DMS79 treated with DMSO at 0.1 percent for 48 hours (cell line): ENCODE data around the gene TESMIN.

ENCODE experiments used
- DNase-seq: peaks from one replicate; lab custom pipeline; 2025; lab: John Stamatoyannopoulos, UW

TESMIN gene

DNA sequence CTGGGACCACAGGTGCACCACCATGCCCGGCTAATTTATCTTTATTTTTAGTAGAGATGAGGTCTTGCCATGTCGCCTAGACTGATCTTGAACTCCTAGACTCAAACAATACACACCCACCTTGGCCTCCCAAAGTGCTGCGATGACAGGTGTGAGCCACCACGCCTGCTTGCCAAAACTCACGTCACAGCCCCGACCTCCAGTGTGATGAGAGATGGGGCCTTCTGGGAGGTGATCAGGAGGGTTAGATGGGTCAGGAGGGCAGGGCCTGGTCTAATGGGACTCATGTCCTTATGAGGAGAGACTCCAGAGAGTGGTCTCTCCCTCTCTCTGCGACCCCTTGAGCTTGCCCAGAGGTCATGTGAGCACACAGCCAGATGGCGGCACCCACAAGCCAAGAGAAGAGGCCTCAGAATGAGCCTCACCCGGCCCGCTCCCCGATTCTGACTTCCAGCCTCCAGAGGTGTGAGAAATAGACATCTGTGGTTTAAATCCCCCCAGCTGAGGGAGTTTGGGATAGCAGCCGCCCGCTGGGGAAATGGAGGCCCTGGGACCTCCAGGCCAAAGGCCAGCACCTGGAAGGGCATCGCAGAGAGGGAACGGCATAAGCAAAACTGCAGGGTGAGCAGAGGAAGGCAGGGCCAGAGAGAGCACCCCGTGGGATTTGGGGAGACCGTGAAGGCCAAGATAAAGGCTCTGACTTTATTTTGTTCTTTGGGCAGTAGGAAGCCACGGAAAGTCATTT, 91.1 kb downstream of the TESMIN start:
- DNase-seq, result no peak

DNA sequence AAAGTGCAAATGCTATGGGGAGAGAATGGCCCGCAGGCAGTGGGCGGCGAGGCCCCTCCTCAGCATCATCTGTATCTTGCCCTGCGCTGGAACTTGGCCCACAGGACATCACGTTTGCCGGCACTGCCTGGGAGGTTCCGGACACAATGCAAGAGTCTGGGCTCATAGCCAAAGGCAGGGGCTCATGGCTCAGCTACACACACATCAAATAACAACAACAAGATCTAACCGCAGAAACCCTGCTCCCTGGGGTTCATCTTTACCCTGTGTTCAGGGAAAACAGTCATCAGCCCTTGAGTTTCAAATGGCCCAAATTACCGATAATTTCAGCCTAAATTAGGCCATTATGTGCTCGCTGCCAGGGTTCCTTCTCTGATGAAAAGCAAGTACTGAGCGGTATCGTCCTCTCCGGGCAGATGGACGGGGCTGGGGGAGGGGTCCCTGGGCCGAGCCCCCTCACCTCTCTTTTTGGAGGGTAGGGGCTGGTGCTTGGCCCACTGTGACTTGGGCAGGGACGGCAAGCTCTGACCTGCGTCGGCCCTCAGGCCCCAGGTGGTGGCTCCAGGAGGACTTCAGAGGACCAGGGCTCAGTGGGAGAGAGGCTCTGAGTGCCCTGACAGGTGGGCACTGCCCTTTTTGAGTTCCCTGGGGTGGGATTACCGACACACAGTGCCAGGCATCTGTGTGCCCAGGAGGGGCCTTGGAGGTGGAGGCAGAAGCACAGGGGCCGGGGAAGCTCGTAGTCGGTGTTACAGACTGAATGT, 92.0 kb downstream of the TESMIN start:
- DNase-seq, result peak; percentile 97

DNA sequence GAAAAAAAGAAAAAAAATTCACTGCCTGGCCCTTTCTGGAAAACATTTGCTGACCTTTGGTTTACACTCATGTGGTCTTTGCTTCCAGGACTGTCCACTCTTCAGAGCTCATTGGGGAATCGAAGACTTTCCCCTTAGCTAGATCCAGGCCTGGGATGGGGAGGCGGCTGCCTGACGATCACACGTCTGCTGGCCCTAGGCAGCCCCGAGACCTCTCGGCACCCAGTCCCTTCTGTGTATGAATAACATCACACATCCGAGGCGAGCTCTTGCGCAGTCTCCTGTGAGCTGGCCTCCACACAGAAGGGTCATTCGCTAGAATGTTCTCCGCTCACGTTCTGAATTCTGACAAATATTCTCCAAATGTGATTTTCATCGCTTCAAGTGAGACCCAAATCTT, 92.7 kb downstream of the TESMIN start:
- DNase-seq, result no peak

DNA sequence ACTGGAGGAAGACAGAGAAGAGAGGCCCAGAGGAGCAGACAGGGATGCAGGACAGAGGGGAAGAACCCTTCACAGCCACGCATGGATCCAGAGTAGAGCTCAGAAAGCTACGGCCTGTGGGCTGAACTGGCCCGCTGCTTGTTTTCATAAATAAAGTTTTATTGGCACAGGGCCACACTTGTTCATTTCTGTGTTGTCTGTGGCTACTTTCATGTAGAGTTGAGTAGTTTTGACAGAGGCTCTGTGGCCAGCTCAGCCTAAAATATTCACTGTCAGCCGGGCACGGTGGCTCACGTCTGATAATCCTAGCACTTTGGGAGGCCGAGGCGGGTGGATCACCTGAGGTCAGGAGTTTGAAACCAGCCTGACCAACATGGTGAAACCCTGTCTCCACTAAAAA, 93.2 kb downstream of the TESMIN start:
- no peak for DNase-seq
